Esophagus squamous epithelium (tissue), 5 donors: ENCODE data around the gene RPL28. TPM values are rescaled to one million over a fixed set of nuclear protein-coding genes. Genes with fewer than 3 reads are reported as not detected.

Experiments used
- DNase-seq: peaks from one replicate; lab custom pipeline; 2025; lab: John Stamatoyannopoulos, UW
- H3K27ac ChIP-seq, 4 donors: fragments of 200-600 bp; sonication (generic); one replicate each; pipeline ENCODE4 v1.5.1; 2016 to 2019; ENCODE audit warnings: mild to moderate bottlenecking in 1 of 4
- H3K27me3 ChIP-seq, 4 donors: fragments of 200-600 bp; sonication (generic); 1 replicate in 3 of 4; 2 replicates in 1 of 4; pipeline versions ENCODE4 v1.5.1 to v1.6.0; 2017 to 2021; ENCODE audit warnings: antibody characterized with exemption in 1 of 4
- H3K36me3 ChIP-seq, 3 donors: fragments of 200-600 bp; sonication (generic); one replicate each; pipeline ENCODE4 v1.5.1; 2016 to 2019
- H3K4me1 ChIP-seq, 3 donors: fragments of 200-600 bp; sonication (generic); one replicate each; pipeline ENCODE4 v1.5.1; 2017 to 2019
- H3K4me3 ChIP-seq, 4 donors: fragments of 200-600 bp; sonication (generic); 1 replicate in 3 of 4; 2 replicates in 1 of 4; pipeline ENCODE4 v1.5.1; 2016 to 2019; ENCODE audit warnings: mild to moderate bottlenecking in 2 of 4, moderate library complexity in 1 of 4
- H3K9me3 ChIP-seq, 3 donors: fragments of 200-600 bp; sonication (generic); one replicate each; pipeline ENCODE4 v1.5.1; 2016 to 2019
- CTCF ChIP-seq, 6 experiments: fragments of 450-650 bp in 4 of 6; fragments of 200-600 bp in 2 of 6; sonication (generic) in 2 of 6; IDR thresholded peaks; one replicate each; pipeline ENCODE4 v1.5.1; 2016 to 2019; ENCODE audit warnings: antibody characterized with exemption in 6 of 6, mild to moderate bottlenecking in 4 of 6, moderate library complexity in 4 of 6
- POLR2A ChIP-seq, 4 donors: fragments of 450-650 bp; IDR thresholded peaks; one replicate each; pipeline ENCODE4 v1.6.1; 2017; ENCODE audit warnings: antibody characterized with exemption in 4 of 4, mild to moderate bottlenecking in 4 of 4, moderate library complexity in 3 of 4
- WGBS, 2 donors: methylation state at CpG; one replicate each; pipeline ENCODE4 v1.1.5; 2018; 5-methylcytosine and 5-hydroxymethylcytosine counted together
- intact Hi-C: fragments of 100-400 bp; cut with DNase I; formaldehyde crosslinking; loops from one replicate; pipeline ENCODE4 v1.15.0; 2022
- total RNA-seq, 4 donors: library from RNA; depleted of rRNA; stranded (reverse); fragments of >200 nt; gene quantifications; one replicate each; pipeline ENCODE4 v1.1.0, GENCODE V29; 2016
- donor health status: DM: yes; HTN: yes; CAD: no.

The RPL28 gene
- total RNA-seq, 4 donors from 2014 or later = 395 to 866 (median 753) TPM

GRCh38 chr19:55345101-55345817 lies 40.5 kb upstream of the RPL28 start:
- TF ChIP-seq CTCF (IDR thresholded peaks at IDR 0.05) = no peak
- TF ChIP-seq POLR2A (IDR thresholded peaks at IDR 0.05) = no peak
- Histone ChIP-seq H3K4me1 (peaks cover 15 to 45% (median 18%) of the 10 kb centered on the region in 3 donors), H3K27ac (no peak overlapping the region), H3K27me3 (peaks cover 0 to 3% (median 0%) of the 10 kb centered on the region in 4 donors), H3K36me3 (peaks cover 3 to 45% (median 14%) of the 10 kb centered on the region in 3 donors), H3K4me3 (no peak overlapping the region), H3K9me3 (no peaks in the 10 kb centered on the region)
- no peak for DNase-seq
- 86% methylated on average over 17 to 22 of the region's 22 CpGs for WGBS, 2 donors
- intact Hi-C loops = no loop called here

GRCh38 chr19:55345818-55346724 lies 39.7 kb upstream of the RPL28 start:
- H3K27me3 ChIP-seq = peaks cover 0 to 11% (median 0%) of the 10 kb centered on the region in 4 donors
- no peak for TF ChIP-seq CTCF (IDR thresholded peaks at IDR 0.05)
- no peak for TF ChIP-seq POLR2A (IDR thresholded peaks at IDR 0.05)
- H3K4me3 ChIP-seq = no peak overlapping the region
- peak overlapping the region in 1 of 4 donors; percentile 9 for H3K27ac ChIP-seq
- DNase-seq = no peak
- H3K36me3 ChIP-seq = peaks cover 3 to 45% (median 14%) of the 10 kb centered on the region in 3 donors
- H3K9me3 ChIP-seq = no peaks in the 10 kb centered on the region
- WGBS, 2 donors = 77 to 81% methylated on average over 19 to 38 of the region's 43 CpGs
- peaks cover 7 to 37% (median 10%) of the 10 kb centered on the region in 3 donors for H3K4me1 ChIP-seq
- intact Hi-C loops = no loop called here

- intact Hi-C loops = no loop called here
- TF ChIP-seq CTCF (IDR thresholded peaks at IDR 0.05) (no peak), POLR2A (IDR thresholded peaks at IDR 0.05) (no peak)
- no peak overlapping the region for H3K27ac ChIP-seq
- H3K4me1 ChIP-seq = peaks cover 0 to 29% (median 3%) of the 10 kb centered on the region in 3 donors
- peaks cover 0 to 20% (median 6%) of the 10 kb centered on the region in 4 donors for H3K27me3 ChIP-seq
- H3K4me3 ChIP-seq = no peak overlapping the region
- WGBS, 2 donors = 56 to 82% methylated on average over 2 to 4 of the region's 41 CpGs
- peaks cover 3 to 43% (median 14%) of the 10 kb centered on the region in 3 donors for H3K36me3 ChIP-seq
- no peaks in the 10 kb centered on the region for H3K9me3 ChIP-seq
- DNase-seq = no peak
Measured at GRCh38 chr19:55346725-55347441, 38.8 kb upstream of the RPL28 start.

- peaks cover 0 to 29% (median 3%) of the 10 kb centered on the region in 3 donors for H3K4me1 ChIP-seq
- DNase-seq = no peak
- TF ChIP-seq POLR2A (IDR thresholded peaks at IDR 0.05) = no peak
- TF ChIP-seq CTCF (IDR thresholded peaks at IDR 0.05) = no peak
- no peaks in the 10 kb centered on the region for H3K9me3 ChIP-seq
- peaks cover 2 to 26% (median 12%) of the 10 kb centered on the region in 4 donors for H3K27me3 ChIP-seq
- intact Hi-C loops = no loop called here
- WGBS, 2 donors = 60% methylated on average over 2 of the region's 10 CpGs; no CpG with 5 or more reads in 1 of the 2 donors
- no peak overlapping the region for H3K27ac ChIP-seq
- H3K4me3 ChIP-seq = no peak overlapping the region
- H3K36me3 ChIP-seq = peaks cover under 1 to 36% (median 8%) of the 10 kb centered on the region in 3 donors
Measured at GRCh38 chr19:55347442-55348009, 38.2 kb upstream of the RPL28 start.
